SK-N-SH treated with all-trans-retinoic acid at 6 μM for 48 hours (cell line): ENCODE data around the gene CACNA1D.

Experiments
- ARNTL ChIP-seq: fragments of 450-650 bp; formaldehyde crosslinking; IDR thresholded peaks from 2 replicates; pipeline ENCODE4 v1.5.0; 2020; ENCODE audit warnings: low read depth, mild to moderate bottlenecking, moderate library complexity, borderline replicate concordance
- CREB5 ChIP-seq: fragments of 250-450 bp; sonication (Bioruptor Pico); IDR thresholded peaks from 2 replicates; pipeline ENCODE4 v1.5.1; 2020; ENCODE audit warnings: low read depth, mild to moderate bottlenecking, moderate library complexity
- OSR1 ChIP-seq: fragments of 250-450 bp; sonication (Bioruptor Pico); IDR thresholded peaks from 2 replicates; pipeline ENCODE4 v1.8.0; 2022; ENCODE audit warnings: moderate library complexity, mild to moderate bottlenecking, inconsistent platforms
- PATZ1 ChIP-seq: fragments of 250-450 bp; sonication (Bioruptor Pico); IDR thresholded peaks from 2 replicates; pipeline ENCODE4 v1.8.0; 2020; ENCODE audit warnings: mild to moderate bottlenecking, moderate library complexity, borderline replicate concordance
- RARB ChIP-seq: fragments of 250-450 bp; sonication (Bioruptor Pico); IDR thresholded peaks from 2 replicates; pipeline ENCODE4 v1.8.0; 2021; ENCODE audit warnings: mild to moderate bottlenecking, moderate library complexity
- SNAI2 ChIP-seq: fragments of 250-450 bp; sonication (Bioruptor Pico); IDR thresholded peaks from 2 replicates; pipeline ENCODE4 v1.5.0; 2020; ENCODE audit warnings: mild to moderate bottlenecking, moderate library complexity
- ZNF565 ChIP-seq: fragments of 450-650 bp; formaldehyde crosslinking; conservative IDR thresholded peaks from 2 replicates; pipeline ENCODE4 v1.5.0; 2020; ENCODE audit warnings: low read depth, mild to moderate bottlenecking, moderate library complexity
- ZNF8 ChIP-seq: fragments of 450-650 bp; formaldehyde crosslinking; IDR thresholded peaks from 2 replicates; pipeline ENCODE4 v1.5.0; 2020; ENCODE audit warnings: mild to moderate bottlenecking, moderate library complexity

GRCh38 chr3:53570081-53570480, 75.7 kb downstream of the CACNA1D start:
- TF ChIP-seq SNAI2 (CRISPR knock-in tag): no peak
- no peak for TF ChIP-seq PATZ1 (CRISPR knock-in tag)
- TF ChIP-seq ZNF8 (CRISPR knock-in tag): no peak
- TF ChIP-seq CREB5 (CRISPR knock-in tag): no peak
- TF ChIP-seq RARB (CRISPR knock-in tag): no peak
- no peak for TF ChIP-seq ZNF565 (CRISPR knock-in tag)
- no peak for TF ChIP-seq ARNTL
- no peak for TF ChIP-seq OSR1 (CRISPR knock-in tag)
